Measurements from ENCODE around the gene ARID3C.

The ARID3C gene

DNA sequence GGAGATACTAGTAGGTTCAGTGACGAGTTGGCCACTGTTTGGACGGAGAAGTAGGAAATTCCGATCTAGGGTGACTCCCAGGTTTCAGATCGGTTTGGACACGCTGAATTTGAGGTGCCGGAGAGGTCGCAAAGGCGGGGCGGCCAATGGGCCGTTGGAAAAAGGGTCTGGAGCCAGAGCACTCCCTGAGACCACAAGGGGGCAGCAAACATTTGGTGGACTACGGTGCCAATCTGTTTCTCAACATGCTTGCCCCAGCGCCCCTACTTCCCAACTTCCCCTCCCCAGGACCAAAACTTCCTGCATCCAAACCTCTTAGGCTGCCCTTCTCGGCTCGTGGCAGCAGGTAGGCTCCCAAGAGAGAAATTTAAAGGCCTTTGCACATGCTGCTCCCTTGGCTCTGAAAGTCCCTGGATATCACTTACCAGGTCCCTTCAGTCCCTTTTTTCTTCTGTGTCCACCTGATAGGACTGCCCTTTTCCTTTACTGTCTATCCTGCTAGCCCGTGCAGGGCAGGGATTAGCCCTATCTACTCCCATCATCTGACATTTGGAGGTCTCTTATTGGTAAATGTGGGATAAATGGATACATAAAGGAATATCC is 16.0 kb downstream of the ARID3C start:
- H3K9me3 ChIP-seq (ENCODE audit: control insufficient read depth in 2 of 2, low read length in 2 of 2), result no peaks in the 10 kb centered on the region
- H3K27ac ChIP-seq (ENCODE audit: low read depth in 2 of 2, low read length in 2 of 2), result peak overlapping the region in 1 of 2 donors; percentile 68
- H3K36me3 ChIP-seq (ENCODE audit: control insufficient read depth in 2 of 2, insufficient read depth in 2 of 2, low read length in 2 of 2), result peaks cover 27 to 34% of the 10 kb centered on the region in 2 donors
- peaks cover 21% of the 10 kb centered on the region in 2 donors for H3K4me1 ChIP-seq (ENCODE audit: control insufficient read depth in 2 of 2, insufficient read depth in 2 of 2, low read length in 2 of 2)
- peak overlapping the region; percentile 81 to 97 for H3K9ac ChIP-seq (ENCODE audit: low read depth in 1 of 2, low read length in 2 of 2)
- no peaks in the 10 kb centered on the region for H3K27me3 ChIP-seq (ENCODE audit: control insufficient read depth in 2 of 2, insufficient read depth in 2 of 2, low read length in 2 of 2)
- peak overlapping the region; percentile 92 for H3K4me3 ChIP-seq (ENCODE audit: low read length in 2 of 2)

- peaks cover 20 to 26% of the 10 kb centered on the region in 2 donors for H3K36me3 ChIP-seq (ENCODE audit: control insufficient read depth in 2 of 2, insufficient read depth in 2 of 2, low read length in 2 of 2)
- no peaks in the 10 kb centered on the region for H3K9me3 ChIP-seq (ENCODE audit: control insufficient read depth in 2 of 2, low read length in 2 of 2)
- H3K4me3 ChIP-seq (ENCODE audit: low read length in 2 of 2), result peak within 1 kb of the TSS; percentile 92
- peak within 1 kb of the TSS; percentile 74 for H3K27ac ChIP-seq (ENCODE audit: low read depth in 2 of 2, low read length in 2 of 2)
- peak within 1 kb of the TSS; percentile 97 to 99 for H3K9ac ChIP-seq (ENCODE audit: low read depth in 1 of 2, low read length in 2 of 2)
- H3K27me3 ChIP-seq (ENCODE audit: control insufficient read depth in 2 of 2, insufficient read depth in 2 of 2, low read length in 2 of 2), result no peaks in the 10 kb centered on the region
- H3K4me1 ChIP-seq (ENCODE audit: control insufficient read depth in 2 of 2, insufficient read depth in 2 of 2, low read length in 2 of 2), result peaks cover 21 to 24% of the 10 kb centered on the region in 2 donors
These were observed 16.8 kb downstream of the ARID3C start, which contains the start of gene RPP25L for GRCh38 chr9:34611811-34612787. TSS of gene RPP25L (minus strand) at chr9:34612097. CDS start at chr9:34611296, 801 bp downstream.

DNA sequence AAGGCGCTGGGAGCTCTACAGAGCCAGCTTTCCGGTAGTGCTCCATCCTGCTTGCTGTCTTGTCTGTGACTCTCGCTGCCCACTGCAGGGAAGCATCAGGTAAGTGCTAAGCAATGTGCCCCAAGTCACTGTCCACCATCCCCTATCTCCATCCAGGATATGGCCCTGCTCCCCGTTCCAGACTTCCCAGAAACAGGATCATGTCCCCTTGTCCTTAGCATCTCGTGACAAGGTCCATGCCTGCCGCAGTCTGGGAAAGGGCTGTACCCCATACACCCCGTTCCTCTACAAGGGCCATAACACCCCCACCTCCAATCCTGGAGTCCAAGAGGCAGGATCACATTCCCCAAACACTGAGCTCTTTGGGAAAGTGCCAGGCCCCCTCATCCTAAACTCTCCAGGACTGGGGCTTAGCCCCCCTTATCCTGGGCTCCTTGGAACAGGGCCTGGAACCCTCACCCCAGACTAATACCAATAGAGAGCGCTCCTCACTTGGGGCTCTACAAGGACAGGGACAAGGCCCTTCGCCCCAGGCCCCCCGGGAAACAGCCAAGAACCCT is 17.5 kb downstream of the ARID3C start:
- Histone ChIP-seq H3K36me3 (ENCODE audit: control insufficient read depth in 2 of 2, insufficient read depth in 2 of 2, low read length in 2 of 2) (peaks cover 12 to 20% of the 10 kb centered on the region in 2 donors), H3K27ac (ENCODE audit: low read depth in 2 of 2, low read length in 2 of 2) (peak overlapping the region; percentile 74), H3K4me3 (ENCODE audit: low read length in 2 of 2) (peak overlapping the region; percentile 92), H3K27me3 (ENCODE audit: control insufficient read depth in 2 of 2, insufficient read depth in 2 of 2, low read length in 2 of 2) (no peaks in the 10 kb centered on the region), H3K9ac (ENCODE audit: low read depth in 1 of 2, low read length in 2 of 2) (peak overlapping the region; percentile 97 to 99), H3K9me3 (ENCODE audit: control insufficient read depth in 2 of 2, low read length in 2 of 2) (no peaks in the 10 kb centered on the region), H3K4me1 (ENCODE audit: control insufficient read depth in 2 of 2, insufficient read depth in 2 of 2, low read length in 2 of 2) (peaks cover 21 to 25% of the 10 kb centered on the region in 2 donors)

GRCh38 chr9:34610434-34611206 is 18.2 kb downstream of the ARID3C start:
- Histone ChIP-seq H3K27ac (ENCODE audit: low read depth in 2 of 2, low read length in 2 of 2) (no peak overlapping the region), H3K9ac (ENCODE audit: low read depth in 1 of 2, low read length in 2 of 2) (peak overlapping the region in 1 of 2 donors; percentile 97), H3K27me3 (ENCODE audit: control insufficient read depth in 2 of 2, insufficient read depth in 2 of 2, low read length in 2 of 2) (no peaks in the 10 kb centered on the region), H3K9me3 (ENCODE audit: control insufficient read depth in 2 of 2, low read length in 2 of 2) (no peaks in the 10 kb centered on the region), H3K4me1 (ENCODE audit: control insufficient read depth in 2 of 2, insufficient read depth in 2 of 2, low read length in 2 of 2) (peaks cover 21 to 25% of the 10 kb centered on the region in 2 donors), H3K36me3 (ENCODE audit: control insufficient read depth in 2 of 2, insufficient read depth in 2 of 2, low read length in 2 of 2) (peaks cover 12 to 14% of the 10 kb centered on the region in 2 donors), H3K4me3 (ENCODE audit: low read length in 2 of 2) (peak overlapping the region; percentile 92)

GRCh38 chr9:34607331-34607730 is 21.5 kb downstream of the ARID3C start:
- H3K27ac ChIP-seq (ENCODE audit: low read depth in 2 of 2, low read length in 2 of 2), result no peak overlapping the region
- H3K27me3 ChIP-seq (ENCODE audit: control insufficient read depth in 2 of 2, insufficient read depth in 2 of 2, low read length in 2 of 2), result peaks cover 0 to 4% of the 10 kb centered on the region in 2 donors
- H3K4me3 ChIP-seq (ENCODE audit: low read length in 2 of 2), result no peak overlapping the region
- no peaks in the 10 kb centered on the region for H3K36me3 ChIP-seq (ENCODE audit: control insufficient read depth in 2 of 2, insufficient read depth in 2 of 2, low read length in 2 of 2)
- no peaks in the 10 kb centered on the region for H3K9me3 ChIP-seq (ENCODE audit: control insufficient read depth in 2 of 2, low read length in 2 of 2)
- peaks cover 12 to 18% of the 10 kb centered on the region in 2 donors for H3K4me1 ChIP-seq (ENCODE audit: control insufficient read depth in 2 of 2, insufficient read depth in 2 of 2, low read length in 2 of 2)
- no peak overlapping the region for H3K9ac ChIP-seq (ENCODE audit: low read depth in 1 of 2, low read length in 2 of 2)

DNA sequence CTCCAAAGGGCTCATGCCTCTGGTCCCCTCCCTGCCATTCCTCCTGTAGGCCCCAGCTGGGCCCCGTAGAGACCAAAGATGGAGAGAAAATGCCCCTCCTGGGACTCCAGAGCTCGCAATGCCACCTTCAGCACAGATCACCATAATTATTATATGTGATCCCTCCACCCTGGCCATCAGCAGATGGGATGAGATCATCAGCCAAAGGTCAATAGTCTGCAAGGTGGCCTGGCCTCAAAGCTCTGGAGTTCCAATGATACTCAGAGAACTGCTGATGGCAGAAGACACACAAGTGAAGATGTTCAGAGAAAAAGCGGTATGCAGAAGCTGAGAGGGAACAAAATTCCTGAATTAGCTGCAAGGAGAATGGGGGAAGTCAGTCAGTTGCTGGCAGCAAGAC is 22.0 kb downstream of the ARID3C start:
- Histone ChIP-seq H3K4me1 (ENCODE audit: control insufficient read depth in 2 of 2, insufficient read depth in 2 of 2, low read length in 2 of 2) (peaks cover 10 to 15% of the 10 kb centered on the region in 2 donors), H3K9ac (ENCODE audit: low read depth in 1 of 2, low read length in 2 of 2) (no peak overlapping the region), H3K27ac (ENCODE audit: low read depth in 2 of 2, low read length in 2 of 2) (peak overlapping the region in 1 of 2 donors; percentile 13), H3K4me3 (ENCODE audit: low read length in 2 of 2) (no peak overlapping the region), H3K36me3 (ENCODE audit: control insufficient read depth in 2 of 2, insufficient read depth in 2 of 2, low read length in 2 of 2) (no peaks in the 10 kb centered on the region), H3K27me3 (ENCODE audit: control insufficient read depth in 2 of 2, insufficient read depth in 2 of 2, low read length in 2 of 2) (peaks cover 0 to 4% of the 10 kb centered on the region in 2 donors), H3K9me3 (ENCODE audit: control insufficient read depth in 2 of 2, low read length in 2 of 2) (no peaks in the 10 kb centered on the region)

DNA sequence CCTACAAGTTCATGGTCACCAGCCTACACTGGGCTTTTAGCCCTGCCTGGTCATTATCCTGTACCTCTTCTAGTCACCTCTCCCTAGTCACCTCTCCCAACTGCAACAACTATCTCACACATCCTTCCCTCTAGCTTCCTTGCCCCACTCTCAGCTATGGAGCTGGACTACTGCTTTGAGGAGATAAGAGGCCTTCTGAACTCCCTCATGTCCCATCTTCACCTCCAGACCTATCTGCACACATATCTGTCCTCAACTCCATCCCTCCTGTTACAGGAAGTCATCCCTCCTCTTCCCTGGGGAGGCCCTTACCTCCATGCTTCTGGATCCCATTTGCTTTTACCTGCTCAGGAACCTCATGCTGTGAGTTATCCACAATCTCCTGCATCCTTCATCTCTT is 22.7 kb downstream of the ARID3C start:
- Histone ChIP-seq H3K9me3 (ENCODE audit: control insufficient read depth in 2 of 2, low read length in 2 of 2) (no peaks in the 10 kb centered on the region), H3K36me3 (ENCODE audit: control insufficient read depth in 2 of 2, insufficient read depth in 2 of 2, low read length in 2 of 2) (no peaks in the 10 kb centered on the region), H3K4me1 (ENCODE audit: control insufficient read depth in 2 of 2, insufficient read depth in 2 of 2, low read length in 2 of 2) (peaks cover 7 to 10% of the 10 kb centered on the region in 2 donors)

GRCh38 chr9:34603610-34604231 is 25.1 kb downstream of the ARID3C start:
- Histone ChIP-seq H3K9ac (ENCODE audit: low read depth in 1 of 2, low read length in 2 of 2) (no peak overlapping the region), H3K4me1 (ENCODE audit: control insufficient read depth in 2 of 2, insufficient read depth in 2 of 2, low read length in 2 of 2) (peaks cover 0 to 4% of the 10 kb centered on the region in 2 donors), H3K27ac (ENCODE audit: low read depth in 2 of 2, low read length in 2 of 2) (no peak overlapping the region), H3K9me3 (ENCODE audit: control insufficient read depth in 2 of 2, low read length in 2 of 2) (no peaks in the 10 kb centered on the region), H3K36me3 (ENCODE audit: control insufficient read depth in 2 of 2, insufficient read depth in 2 of 2, low read length in 2 of 2) (no peaks in the 10 kb centered on the region), H3K27me3 (ENCODE audit: control insufficient read depth in 2 of 2, insufficient read depth in 2 of 2, low read length in 2 of 2) (peaks cover 0 to 4% of the 10 kb centered on the region in 2 donors), H3K4me3 (ENCODE audit: low read length in 2 of 2) (no peak overlapping the region)

More for the DNA sequence above, 22.7 kb downstream of the ARID3C start:
- Histone ChIP-seq H3K27me3 (ENCODE audit: control insufficient read depth in 2 of 2, insufficient read depth in 2 of 2, low read length in 2 of 2) (peaks cover 0 to 4% of the 10 kb centered on the region in 2 donors), H3K27ac (ENCODE audit: low read depth in 2 of 2, low read length in 2 of 2) (no peak overlapping the region), H3K9ac (ENCODE audit: low read depth in 1 of 2, low read length in 2 of 2) (no peak overlapping the region), H3K4me3 (ENCODE audit: low read length in 2 of 2) (no peak overlapping the region)

GRCh38 chr9:34601937-34602573 is 26.8 kb downstream of the ARID3C start:
- no peak overlapping the region for H3K4me3 ChIP-seq (ENCODE audit: low read length in 2 of 2)
- H3K9me3 ChIP-seq (ENCODE audit: control insufficient read depth in 2 of 2, low read length in 2 of 2), result no peaks in the 10 kb centered on the region
- peaks cover 0 to under 1% of the 10 kb centered on the region in 2 donors for H3K4me1 ChIP-seq (ENCODE audit: control insufficient read depth in 2 of 2, insufficient read depth in 2 of 2, low read length in 2 of 2)
- H3K9ac ChIP-seq (ENCODE audit: low read depth in 1 of 2, low read length in 2 of 2), result no peak overlapping the region
- H3K36me3 ChIP-seq (ENCODE audit: control insufficient read depth in 2 of 2, insufficient read depth in 2 of 2, low read length in 2 of 2), result no peaks in the 10 kb centered on the region
- H3K27me3 ChIP-seq (ENCODE audit: control insufficient read depth in 2 of 2, insufficient read depth in 2 of 2, low read length in 2 of 2), result peaks cover 0 to 4% of the 10 kb centered on the region in 2 donors
- H3K27ac ChIP-seq (ENCODE audit: low read depth in 2 of 2, low read length in 2 of 2), result no peak overlapping the region
